ENCODE measurements around the gene CNTFR. TPM values are rescaled to one million over a fixed set of nuclear protein-coding genes. Genes with fewer than 3 reads are reported as not detected.

CNTFR gene
- total RNA-seq, 2 donors from 2014 or later, result 8.7 to 13.7 TPM

DNA sequence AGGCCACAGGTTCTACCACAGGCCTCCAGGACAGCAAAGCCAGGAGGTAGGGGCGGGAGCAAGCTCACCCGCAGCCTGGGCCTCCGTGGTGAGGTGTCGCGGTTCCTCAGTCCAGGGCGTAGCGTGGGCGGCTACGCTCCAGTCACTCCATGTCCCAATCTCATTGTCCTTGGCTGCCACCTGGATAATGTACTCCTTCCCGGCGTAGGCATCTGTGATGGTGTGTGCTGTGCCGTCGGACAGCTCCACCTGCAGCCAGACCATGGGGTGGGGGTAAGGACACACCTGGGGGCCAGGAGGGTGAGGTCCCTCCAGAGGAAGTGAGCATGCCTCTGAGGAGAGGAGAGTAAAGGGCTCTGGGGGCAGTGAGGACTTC lies 36.9 kb downstream of the CNTFR start:
- DNase-seq (ENCODE audit: low spot score) (no peak), ATAC-seq (ENCODE audit: insufficient number of reproducible peaks, low FRiP score, low read depth) (no peak)
- Histone ChIP-seq H3K9me3 (no peaks in the 10 kb centered on the region), H3K27me3 (replicated peaks; ENCODE audit: insufficient read depth) (no peaks in the 10 kb centered on the region), H3K4me1 (ENCODE audit: control insufficient read depth in 1 of 2, low read depth in 2 of 2) (no peaks in the 10 kb centered on the region), H3K36me3 (no peaks in the 10 kb centered on the region), H3K27ac (no peak overlapping the region), H3K4me3 (no peak overlapping the region)
- TF ChIP-seq, protein P1, sequence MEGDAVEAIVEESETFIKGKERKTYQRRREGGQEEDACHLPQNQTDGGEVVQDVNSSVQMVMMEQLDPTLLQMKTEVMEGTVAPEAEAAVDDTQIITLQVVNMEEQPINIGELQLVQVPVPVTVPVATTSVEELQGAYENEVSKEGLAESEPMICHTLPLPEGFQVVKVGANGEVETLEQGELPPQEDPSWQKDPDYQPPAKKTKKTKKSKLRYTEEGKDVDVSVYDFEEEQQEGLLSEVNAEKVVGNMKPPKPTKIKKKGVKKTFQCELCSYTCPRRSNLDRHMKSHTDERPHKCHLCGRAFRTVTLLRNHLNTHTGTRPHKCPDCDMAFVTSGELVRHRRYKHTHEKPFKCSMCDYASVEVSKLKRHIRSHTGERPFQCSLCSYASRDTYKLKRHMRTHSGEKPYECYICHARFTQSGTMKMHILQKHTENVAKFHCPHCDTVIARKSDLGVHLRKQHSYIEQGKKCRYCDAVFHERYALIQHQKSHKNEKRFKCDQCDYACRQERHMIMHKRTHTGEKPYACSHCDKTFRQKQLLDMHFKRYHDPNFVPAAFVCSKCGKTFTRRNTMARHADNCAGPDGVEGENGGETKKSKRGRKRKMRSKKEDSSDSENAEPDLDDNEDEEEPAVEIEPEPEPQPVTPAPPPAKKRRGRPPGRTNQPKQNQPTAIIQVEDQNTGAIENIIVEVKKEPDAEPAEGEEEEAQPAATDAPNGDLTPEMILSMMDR (IDR thresholded peaks at IDR 0.05), result no peak

GRCh38 chr9:34551751-34552605 lies 37.5 kb downstream of the CNTFR start:
- ATAC-seq (ENCODE audit: insufficient number of reproducible peaks, low FRiP score, low read depth), result no peak
- Histone ChIP-seq H3K27ac (no peak overlapping the region), H3K4me3 (no peak overlapping the region), H3K4me1 (ENCODE audit: control insufficient read depth in 1 of 2, low read depth in 2 of 2) (no peaks in the 10 kb centered on the region), H3K36me3 (no peaks in the 10 kb centered on the region), H3K9me3 (no peaks in the 10 kb centered on the region), H3K27me3 (replicated peaks; ENCODE audit: insufficient read depth) (no peaks in the 10 kb centered on the region)
- DNase-seq (ENCODE audit: low spot score), result no peak
- TF ChIP-seq, protein P1 (IDR thresholded peaks at IDR 0.05), result no peak

DNA sequence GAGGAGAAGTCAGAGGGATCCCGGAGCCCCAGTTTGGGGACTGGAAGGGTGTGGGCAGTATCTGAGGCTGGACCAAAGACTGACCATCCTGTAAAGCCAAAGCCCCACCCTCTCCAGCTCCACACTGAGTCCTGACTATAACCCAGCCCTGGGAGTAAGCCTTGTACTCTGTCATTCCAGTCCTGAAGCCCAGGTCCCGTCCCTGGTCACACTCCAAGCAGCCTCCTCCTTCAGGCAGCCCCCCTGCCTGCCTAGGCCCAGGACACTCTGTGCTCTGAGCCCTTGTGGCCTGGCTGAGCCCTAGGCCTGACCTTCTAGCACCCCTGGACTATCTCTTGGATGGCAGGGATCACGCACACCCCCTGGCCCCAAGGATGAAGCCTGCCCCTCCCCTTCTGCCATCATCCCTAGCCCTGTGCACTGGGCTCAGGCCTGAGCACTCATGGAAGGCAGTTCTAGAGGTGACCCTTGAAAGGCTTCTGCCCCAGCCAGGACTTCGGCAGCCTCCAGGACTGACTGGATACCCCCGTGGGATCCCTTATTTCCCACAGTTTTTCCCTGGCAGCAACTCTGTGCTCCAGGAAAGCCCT lies 38.7 kb downstream of the CNTFR start:
- no peaks in the 10 kb centered on the region for H3K36me3 ChIP-seq
- TF ChIP-seq, protein P1 (IDR thresholded peaks at IDR 0.05), result no peak
- no peak overlapping the region for H3K4me3 ChIP-seq
- no peaks in the 10 kb centered on the region for H3K27me3 ChIP-seq (replicated peaks; ENCODE audit: insufficient read depth)
- H3K4me1 ChIP-seq (ENCODE audit: control insufficient read depth in 1 of 2, low read depth in 2 of 2), result no peaks in the 10 kb centered on the region
- no peaks in the 10 kb centered on the region for H3K9me3 ChIP-seq
- ATAC-seq (ENCODE audit: insufficient number of reproducible peaks, low FRiP score, low read depth) (no peak), DNase-seq (ENCODE audit: low spot score) (no peak)
- H3K27ac ChIP-seq, result no peak overlapping the region

- H3K9me3 ChIP-seq, result no peaks in the 10 kb centered on the region
- no peaks in the 10 kb centered on the region for H3K27me3 ChIP-seq (replicated peaks; ENCODE audit: insufficient read depth)
- ATAC-seq (ENCODE audit: insufficient number of reproducible peaks, low FRiP score, low read depth) (no peak), DNase-seq (ENCODE audit: low spot score) (no peak)
- TF ChIP-seq, protein P1 (IDR thresholded peaks at IDR 0.05), result no peak
- no peak overlapping the region for H3K4me3 ChIP-seq
- no peaks in the 10 kb centered on the region for H3K36me3 ChIP-seq
- no peaks in the 10 kb centered on the region for H3K4me1 ChIP-seq (ENCODE audit: control insufficient read depth in 1 of 2, low read depth in 2 of 2)
- no peak overlapping the region for H3K27ac ChIP-seq
Observed at GRCh38 chr9:34550016-34550680, 39.4 kb downstream of the CNTFR start.

DNA sequence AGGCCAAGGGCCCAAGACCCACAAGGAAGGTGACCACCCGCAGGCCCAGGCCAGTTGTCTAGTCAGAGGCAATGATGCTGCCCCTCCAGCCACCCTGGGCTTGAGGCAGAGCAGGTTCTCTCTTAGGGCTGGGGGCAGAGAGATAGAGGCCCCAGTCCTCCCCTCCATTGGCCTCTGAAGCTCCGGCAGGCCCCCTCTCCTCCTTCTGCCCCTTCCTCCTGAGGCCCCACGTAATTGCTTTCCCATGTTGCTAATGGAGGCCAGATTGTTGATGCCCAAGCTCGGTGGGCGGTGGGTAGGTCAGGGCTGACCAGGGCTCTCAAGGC lies 40.2 kb downstream of the CNTFR start:
- H3K9me3 ChIP-seq, result no peaks in the 10 kb centered on the region
- ATAC-seq (ENCODE audit: insufficient number of reproducible peaks, low FRiP score, low read depth), result no peak
- H3K27ac ChIP-seq, result no peak overlapping the region
- no peak overlapping the region for H3K4me3 ChIP-seq
- TF ChIP-seq, protein P1 (IDR thresholded peaks at IDR 0.05), result no peak
- H3K36me3 ChIP-seq, result no peaks in the 10 kb centered on the region
- DNase-seq (ENCODE audit: low spot score), result no peak
- no peaks in the 10 kb centered on the region for H3K4me1 ChIP-seq (ENCODE audit: control insufficient read depth in 1 of 2, low read depth in 2 of 2)
- H3K27me3 ChIP-seq (replicated peaks; ENCODE audit: insufficient read depth), result no peaks in the 10 kb centered on the region
